Measurements from ENCODE around the gene PDE1C. TPM values are rescaled to one million over a fixed set of nuclear protein-coding genes. Genes with fewer than 3 reads are reported as not detected.

Gene PDE1C
- total RNA-seq, 2 donors from 2014 or later: 0.26 to 0.60 TPM

- Histone ChIP-seq H3K27me3 (ENCODE audit: control insufficient read depth, insufficient read depth, low read length, poor library complexity, severe bottlenecking) (no peaks in the 10 kb centered on the region), H3K4me3 (ENCODE audit: low read length) (no peak overlapping the region), H3K9me3 (ENCODE audit: control insufficient read depth, low read length) (no peaks in the 10 kb centered on the region), H3K4me1 (ENCODE audit: control insufficient read depth, insufficient read depth, low read length) (no peaks in the 10 kb centered on the region), H3K9ac (ENCODE audit: extremely low read depth, low read length, poor library complexity, severe bottlenecking) (no peak overlapping the region), H3K36me3 (ENCODE audit: control insufficient read depth, insufficient read depth, low read length) (no peaks in the 10 kb centered on the region), H3K27ac (ENCODE audit: low read depth, low read length) (no peak overlapping the region)
- Mint-ChIP-seq H3K4me3 (no peak overlapping the region), H3K27me3 (ENCODE audit: insufficient read depth) (peaks cover 7% of the 10 kb centered on the region), H3K4me1 (peaks cover 7% of the 10 kb centered on the region), H3K36me3 (ENCODE audit: low read depth) (no peaks in the 10 kb centered on the region), H3K9me3 (no peaks in the 10 kb centered on the region), H3K27ac (no peak overlapping the region)
- TF ChIP-seq CTCF (conservative IDR thresholded peaks at IDR 0.05): no peak
- no peak for DNase-seq
These were observed 22.4 kb downstream of the PDE1C start for GRCh38 chr7:32047801-32048200.

GRCh38 chr7:32047075-32047474 is 23.1 kb downstream of the PDE1C start:
- 93 to 95% methylated on average over 3 of the region's 3 CpGs for WGBS, 2 experiments (ENCODE audit: insufficient coverage in 1 of 2, insufficient read length in 1 of 2)
- Mint-ChIP-seq H3K4me1 (peaks cover 7% of the 10 kb centered on the region), H3K27me3 (ENCODE audit: insufficient read depth) (peaks cover 7% of the 10 kb centered on the region), H3K36me3 (ENCODE audit: low read depth) (no peaks in the 10 kb centered on the region), H3K4me3 (no peak overlapping the region), H3K27ac (no peak overlapping the region), H3K9me3 (no peaks in the 10 kb centered on the region)
- Histone ChIP-seq H3K27ac (ENCODE audit: low read depth, low read length) (no peak overlapping the region), H3K36me3 (ENCODE audit: control insufficient read depth, insufficient read depth, low read length) (no peaks in the 10 kb centered on the region), H3K9ac (ENCODE audit: extremely low read depth, low read length, poor library complexity, severe bottlenecking) (no peak overlapping the region), H3K4me3 (ENCODE audit: low read length) (no peak overlapping the region), H3K27me3 (ENCODE audit: control insufficient read depth, insufficient read depth, low read length, poor library complexity, severe bottlenecking) (no peaks in the 10 kb centered on the region), H3K9me3 (ENCODE audit: control insufficient read depth, low read length) (no peaks in the 10 kb centered on the region), H3K4me1 (ENCODE audit: control insufficient read depth, insufficient read depth, low read length) (no peaks in the 10 kb centered on the region)
- DNase-seq: no peak
- no peak for TF ChIP-seq CTCF (conservative IDR thresholded peaks at IDR 0.05)

- Mint-ChIP-seq H3K4me3 (no peak overlapping the region), H3K27ac (no peak overlapping the region), H3K9me3 (no peaks in the 10 kb centered on the region), H3K4me1 (peaks cover 7% of the 10 kb centered on the region), H3K27me3 (ENCODE audit: insufficient read depth) (peaks cover 13% of the 10 kb centered on the region), H3K36me3 (ENCODE audit: low read depth) (no peaks in the 10 kb centered on the region)
- no peak overlapping the region for H3K9ac ChIP-seq (ENCODE audit: extremely low read depth, low read length, poor library complexity, severe bottlenecking)
- no peak for DNase-seq
- H3K9me3 ChIP-seq (ENCODE audit: control insufficient read depth, low read length): no peaks in the 10 kb centered on the region
- H3K27ac ChIP-seq (ENCODE audit: low read depth, low read length): no peak overlapping the region
- H3K4me1 ChIP-seq (ENCODE audit: control insufficient read depth, insufficient read depth, low read length): no peaks in the 10 kb centered on the region
- no peak overlapping the region for H3K4me3 ChIP-seq (ENCODE audit: low read length)
- no peaks in the 10 kb centered on the region for H3K36me3 ChIP-seq (ENCODE audit: control insufficient read depth, insufficient read depth, low read length)
- no peak for TF ChIP-seq CTCF (conservative IDR thresholded peaks at IDR 0.05)
- peaks cover 4% of the 10 kb centered on the region for H3K27me3 ChIP-seq (ENCODE audit: control insufficient read depth, insufficient read depth, low read length, poor library complexity, severe bottlenecking)
These were observed 25.0 kb downstream of the PDE1C start for GRCh38 chr7:32045228-32045627.

All from endodermal cell (in vitro differentiated cells).